HG03175 (cell line): ENCODE measurements around the gene PLCG2.
A peak's percentile ranks its signal among the peaks of the same experiment; 100 is the strongest.
"Not testable (repeated sequence)": the region's sequence is repeated elsewhere in the genome, so short reads cannot be mapped to it uniquely, and the experiment has no call there.

Experiments
- ATAC-seq: cut with Tn5 transposase; IDR thresholded peaks from one replicate; pipeline ENCODE4 v1.9.1; 2021; ENCODE audit warnings: mild to moderate bottlenecking, moderate library complexity; ENCODE audit not compliant: unreplicated experiment

The PLCG2 gene

GRCh38 chr16:81752876-81753227, 26.2 kb upstream of the PLCG2 start:
- ATAC-seq: no peak

- ATAC-seq: no peak
Observed at GRCh38 chr16:81754858-81755257, 24.2 kb upstream of the PLCG2 start.

- no peak for ATAC-seq
Observed at GRCh38 chr16:81755915-81756614, 23.0 kb upstream of the PLCG2 start.

GRCh38 chr16:81756615-81757356, 22.3 kb upstream of the PLCG2 start:
- no peak for ATAC-seq

- no peak for ATAC-seq
Observed at GRCh38 chr16:81758376-81758775, 20.7 kb upstream of the PLCG2 start.

- not testable (repeated sequence) for ATAC-seq
Observed at GRCh38 chr16:81762322-81762721, 16.8 kb upstream of the PLCG2 start.

- ATAC-seq: no peak
Observed at GRCh38 chr16:81765111-81765919, 13.8 kb upstream of the PLCG2 start.

- ATAC-seq: no peak
Observed at GRCh38 chr16:81765969-81766368, 13.1 kb upstream of the PLCG2 start.

- ATAC-seq: no peak
Observed at GRCh38 chr16:81767987-81768592, 11.0 kb upstream of the PLCG2 start.

- ATAC-seq: peak; percentile 33
Observed at GRCh38 chr16:81770008-81770407, 9.1 kb upstream of the PLCG2 start.

- ATAC-seq: no peak
Observed at GRCh38 chr16:81774348-81774747, 4.7 kb upstream of the PLCG2 start.

GRCh38 chr16:81775570-81775969, 3.5 kb upstream of the PLCG2 start:
- no peak for ATAC-seq

- no peak for ATAC-seq
Observed at GRCh38 chr16:81778231-81778630, 860 bp upstream of the PLCG2 start.

- ATAC-seq: peak; percentile 22
Observed at GRCh38 chr16:81779536-81780320, 637 bp downstream of the PLCG2 start.

- ATAC-seq: no peak
Observed at GRCh38 chr16:81780350-81780749, 1.3 kb downstream of the PLCG2 start.

- no peak for ATAC-seq
Observed at GRCh38 chr16:81782236-81782635, 3.1 kb downstream of the PLCG2 start.

- ATAC-seq: no peak
Observed at GRCh38 chr16:81784072-81784795, 5.1 kb downstream of the PLCG2 start.

GRCh38 chr16:81785138-81785924, 6.2 kb downstream of the PLCG2 start:
- no peak for ATAC-seq

- no peak for ATAC-seq
Observed at GRCh38 chr16:81786321-81786720, 7.2 kb downstream of the PLCG2 start.
